Mononuclear cell (primary cell): ENCODE measurements around the gene RYR2. TPM values are rescaled to one million over a fixed set of nuclear protein-coding genes. Genes with fewer than 3 reads are reported as not detected.

Experiments
- H3K27me3 ChIP-seq: 2 replicates; pipeline ENCODE4 v1.6.0; 2011; ENCODE audit warnings: low read length, control low read depth; ENCODE audit not compliant: insufficient read depth
- H3K4me1 ChIP-seq: 2 replicates; pipeline ENCODE4 v1.5.1; 2011; ENCODE audit warnings: mild to moderate bottlenecking, low read length, control low read depth; ENCODE audit not compliant: insufficient read depth
- H3K4me3 ChIP-seq: 2 replicates; pipeline ENCODE4 v1.5.1; 2011; ENCODE audit warnings: mild to moderate bottlenecking, low read length, moderate library complexity
- H3K9me3 ChIP-seq: 2 replicates; pipeline ENCODE4 v1.5.1; 2011; ENCODE audit warnings: low read depth, mild to moderate bottlenecking, control low read depth, low read length
- total RNA-seq: library from RNA; depleted of rRNA; stranded (reverse); fragments of >200 nt; gene quantifications from one replicate; pipeline ENCODE4 v1.2.3, GENCODE V29; 2012

RYR2 gene
- total RNA-seq, 1 donor = 0.21 TPM

DNA sequence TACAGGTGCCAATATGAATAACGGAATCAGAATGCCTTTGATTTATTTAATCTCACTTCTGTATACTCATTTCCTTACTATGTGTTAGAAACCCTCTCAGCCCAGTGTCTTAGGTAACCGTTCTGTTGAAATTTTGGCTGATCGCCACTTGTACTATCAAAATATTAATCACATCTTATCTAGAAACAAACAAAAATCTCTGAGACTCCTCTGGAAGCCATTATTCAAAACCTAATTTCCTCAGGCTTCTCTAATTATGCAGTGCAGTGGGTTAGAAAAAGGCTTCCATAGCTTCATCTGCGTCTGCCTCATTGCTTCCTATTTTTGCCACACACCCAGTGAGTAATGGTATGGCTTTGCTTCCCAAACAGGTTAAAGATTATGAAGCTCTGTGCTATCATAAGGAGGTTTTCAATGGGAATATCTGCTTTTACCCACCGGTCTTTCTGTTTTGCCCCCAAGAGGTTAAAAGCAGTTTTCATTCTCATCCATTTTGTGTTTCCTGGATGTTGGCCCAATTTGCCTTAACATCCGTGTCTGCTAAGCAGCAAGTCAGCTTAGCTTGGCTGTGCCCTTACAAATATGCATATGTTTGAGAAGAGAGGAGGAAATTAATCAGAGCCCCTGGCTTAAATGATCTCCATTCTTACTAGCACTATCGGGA lies 129.6 kb downstream of the RYR2 start:
- Histone ChIP-seq H3K4me3 (no peak overlapping the region), H3K4me1 (no peaks in the 10 kb centered on the region), H3K27me3 (no peaks in the 10 kb centered on the region), H3K9me3 (no peaks in the 10 kb centered on the region)

DNA sequence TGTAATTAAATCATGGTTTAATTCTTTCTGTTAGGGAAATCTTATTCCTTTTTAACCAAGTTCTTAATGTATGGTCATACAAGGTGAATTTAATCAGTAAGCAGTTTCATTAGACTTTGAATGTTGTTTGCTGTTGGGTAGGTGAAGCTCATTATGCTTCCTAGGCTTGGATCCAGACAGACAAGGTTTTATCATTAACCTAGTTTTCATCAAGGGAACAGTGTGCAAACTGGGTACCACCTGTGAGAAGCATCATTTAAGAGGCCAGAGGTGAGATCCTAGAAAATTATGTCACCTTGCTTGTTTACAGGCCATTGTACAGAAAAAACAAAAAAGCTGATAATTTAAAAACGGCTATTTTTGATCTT lies 130.1 kb downstream of the RYR2 start:
- Histone ChIP-seq H3K4me3 (no peak overlapping the region), H3K4me1 (no peaks in the 10 kb centered on the region), H3K27me3 (no peaks in the 10 kb centered on the region), H3K9me3 (no peaks in the 10 kb centered on the region)

DNA sequence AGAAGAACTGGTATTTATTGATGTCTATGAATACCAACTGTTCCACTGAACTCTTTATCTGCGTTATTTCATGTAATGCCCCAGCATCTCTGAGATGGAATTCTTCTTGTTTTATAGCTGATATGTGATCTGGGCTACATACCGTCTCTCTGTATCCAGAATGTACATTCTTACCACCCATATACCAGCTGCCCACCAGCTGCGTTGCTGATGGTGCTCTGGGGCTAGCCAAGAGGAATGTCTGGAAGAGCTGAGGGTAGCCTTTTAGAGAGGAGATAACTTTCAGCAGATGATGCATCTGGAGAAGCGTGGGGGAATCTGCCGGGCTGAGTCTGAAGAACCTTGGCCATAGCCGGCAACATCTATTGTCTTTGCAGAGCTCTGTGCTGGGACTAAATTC lies 137.5 kb downstream of the RYR2 start:
- Histone ChIP-seq H3K9me3 (no peaks in the 10 kb centered on the region), H3K4me1 (no peaks in the 10 kb centered on the region), H3K27me3 (no peaks in the 10 kb centered on the region), H3K4me3 (no peak overlapping the region)

DNA sequence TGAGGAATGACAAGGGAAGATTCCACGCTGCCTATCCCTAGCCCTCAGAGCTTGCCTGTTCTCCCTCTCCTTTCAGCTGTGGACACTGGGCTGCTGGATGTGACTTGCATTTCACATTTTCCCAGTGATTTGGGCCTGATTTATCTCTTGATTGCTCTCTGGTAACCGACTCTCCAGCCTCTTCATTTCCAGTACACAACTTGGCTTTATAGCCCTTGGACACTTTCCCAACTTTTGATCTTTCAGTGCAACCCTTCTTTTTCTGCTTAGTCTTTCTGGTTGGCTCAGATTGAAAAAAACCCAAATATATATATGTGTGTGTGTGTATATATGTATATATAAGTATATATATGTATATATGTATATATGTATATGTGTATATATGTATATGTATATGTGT lies 138.3 kb downstream of the RYR2 start:
- H3K27me3 ChIP-seq = no peaks in the 10 kb centered on the region
- H3K4me1 ChIP-seq = no peaks in the 10 kb centered on the region
- H3K4me3 ChIP-seq = no peak overlapping the region
- H3K9me3 ChIP-seq = no peaks in the 10 kb centered on the region

DNA sequence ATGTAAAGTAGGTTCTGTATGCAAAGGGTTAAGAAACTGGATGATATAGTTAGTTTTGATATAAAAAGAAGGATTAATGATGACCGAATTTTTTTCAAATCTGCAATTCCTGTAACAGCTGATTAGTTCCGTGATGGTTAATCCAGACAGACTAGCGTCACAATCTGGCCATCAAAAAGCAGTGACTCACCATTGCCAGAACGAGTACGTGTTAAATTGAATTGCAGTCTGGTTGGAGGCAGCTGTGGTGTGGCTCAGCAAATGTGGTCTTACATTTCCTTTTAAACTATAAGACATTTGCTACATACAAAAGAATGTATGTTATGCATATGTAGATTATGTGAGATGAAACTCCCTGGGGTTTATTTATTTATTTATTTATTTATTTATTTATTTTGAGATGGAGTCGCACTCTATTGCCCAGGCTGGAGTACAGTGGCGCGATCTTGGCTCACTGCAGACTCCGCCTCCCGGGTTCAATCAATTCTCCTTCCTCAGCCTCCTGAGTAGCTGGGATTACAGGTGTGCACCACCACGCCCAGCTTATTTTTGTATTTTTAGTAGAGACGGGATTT lies 139.8 kb downstream of the RYR2 start:
- no peaks in the 10 kb centered on the region for H3K4me1 ChIP-seq
- no peak overlapping the region for H3K4me3 ChIP-seq
- no peaks in the 10 kb centered on the region for H3K9me3 ChIP-seq
- H3K27me3 ChIP-seq = no peaks in the 10 kb centered on the region

DNA sequence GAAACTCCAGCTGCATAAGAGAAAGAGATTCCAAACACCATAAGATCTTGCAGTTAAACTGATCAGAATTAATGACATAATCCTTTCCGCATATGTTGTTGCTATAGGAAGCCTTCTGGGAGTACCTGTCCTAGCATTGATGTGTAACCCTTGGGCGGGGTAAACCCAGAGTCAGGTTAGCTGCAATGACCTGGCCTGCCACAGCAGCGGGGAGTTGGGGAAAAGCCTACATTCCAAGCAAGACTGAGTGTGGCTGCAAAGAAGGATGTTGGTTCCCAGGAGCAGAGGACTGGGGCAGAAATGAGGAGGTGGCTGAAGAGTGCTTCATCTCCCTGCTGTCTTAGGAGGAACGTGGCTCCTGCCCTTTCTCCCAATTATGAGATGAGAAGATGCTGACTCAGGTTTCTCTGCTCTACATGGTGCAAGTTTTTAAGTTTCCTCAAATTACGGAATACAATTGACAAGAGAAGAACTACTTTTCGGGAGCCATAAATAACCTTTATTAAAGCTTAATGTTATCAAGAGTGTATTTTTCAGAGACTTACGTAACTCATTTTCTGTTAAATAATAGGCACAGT lies 142.1 kb downstream of the RYR2 start:
- Histone ChIP-seq H3K27me3 (no peaks in the 10 kb centered on the region), H3K4me3 (no peak overlapping the region), H3K4me1 (no peaks in the 10 kb centered on the region), H3K9me3 (no peaks in the 10 kb centered on the region)

DNA sequence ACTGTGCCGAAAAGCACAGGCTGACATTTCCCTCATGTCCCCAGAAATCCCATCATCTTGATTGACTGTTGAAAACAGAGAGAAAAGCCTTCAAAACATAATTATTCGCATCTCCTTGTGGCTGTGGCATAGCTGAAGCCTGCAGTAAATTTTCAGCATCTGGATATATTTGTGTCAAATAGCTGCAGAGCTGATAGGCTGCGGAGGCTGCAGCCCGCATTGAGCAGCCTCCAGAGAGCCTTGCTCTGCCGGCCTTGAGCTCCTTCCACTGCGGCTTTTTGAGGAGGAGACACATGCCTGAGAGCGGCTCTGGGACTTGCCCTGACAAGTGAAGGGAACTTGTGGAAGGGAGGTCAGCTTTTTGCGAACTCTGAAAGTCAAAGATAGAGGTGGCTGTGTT lies 144.7 kb downstream of the RYR2 start:
- Histone ChIP-seq H3K4me1 (no peaks in the 10 kb centered on the region), H3K27me3 (no peaks in the 10 kb centered on the region), H3K9me3 (no peaks in the 10 kb centered on the region), H3K4me3 (no peak overlapping the region)

DNA sequence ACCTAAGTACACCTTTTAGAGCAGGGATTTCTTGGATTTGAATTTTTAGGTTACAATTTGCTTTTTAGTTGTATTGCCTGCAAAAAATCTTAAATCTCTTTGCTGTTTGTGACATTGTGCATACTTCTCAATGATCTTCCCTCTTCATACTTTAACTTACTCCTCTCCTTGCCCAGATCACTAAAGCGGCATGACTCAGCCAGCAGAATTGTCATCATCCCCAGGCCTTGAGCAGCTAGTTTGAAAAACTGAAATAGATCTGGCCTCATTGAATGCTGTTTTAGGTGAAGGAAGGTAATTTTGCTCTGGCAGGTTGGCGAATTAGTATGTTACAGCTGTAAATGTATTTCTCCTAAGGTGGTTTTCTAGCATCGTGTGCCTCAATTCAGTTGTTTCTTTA lies 145.9 kb downstream of the RYR2 start:
- Histone ChIP-seq H3K9me3 (no peaks in the 10 kb centered on the region), H3K4me3 (no peak overlapping the region), H3K27me3 (no peaks in the 10 kb centered on the region), H3K4me1 (no peaks in the 10 kb centered on the region)

DNA sequence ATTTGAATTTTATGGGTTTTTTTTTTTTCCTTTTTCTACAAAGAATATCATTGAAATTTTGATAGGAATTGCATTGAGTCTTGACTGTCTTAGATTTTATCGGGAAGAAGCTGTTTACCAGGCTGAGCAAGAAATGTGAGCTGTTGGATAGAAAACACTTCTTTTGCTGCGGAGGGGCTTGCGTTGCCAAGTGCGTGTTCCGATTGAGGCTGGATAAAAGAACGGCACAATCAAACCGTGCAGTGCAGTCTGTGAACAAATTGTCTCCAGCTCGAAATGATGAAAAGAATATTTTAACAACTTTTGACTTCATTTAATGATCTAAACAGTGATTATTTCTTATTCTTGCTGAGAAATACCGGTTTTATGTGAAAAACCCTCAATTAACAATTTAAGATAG lies 149.4 kb downstream of the RYR2 start:
- no peak overlapping the region for H3K4me3 ChIP-seq
- no peaks in the 10 kb centered on the region for H3K9me3 ChIP-seq
- H3K27me3 ChIP-seq = no peaks in the 10 kb centered on the region
- no peaks in the 10 kb centered on the region for H3K4me1 ChIP-seq

DNA sequence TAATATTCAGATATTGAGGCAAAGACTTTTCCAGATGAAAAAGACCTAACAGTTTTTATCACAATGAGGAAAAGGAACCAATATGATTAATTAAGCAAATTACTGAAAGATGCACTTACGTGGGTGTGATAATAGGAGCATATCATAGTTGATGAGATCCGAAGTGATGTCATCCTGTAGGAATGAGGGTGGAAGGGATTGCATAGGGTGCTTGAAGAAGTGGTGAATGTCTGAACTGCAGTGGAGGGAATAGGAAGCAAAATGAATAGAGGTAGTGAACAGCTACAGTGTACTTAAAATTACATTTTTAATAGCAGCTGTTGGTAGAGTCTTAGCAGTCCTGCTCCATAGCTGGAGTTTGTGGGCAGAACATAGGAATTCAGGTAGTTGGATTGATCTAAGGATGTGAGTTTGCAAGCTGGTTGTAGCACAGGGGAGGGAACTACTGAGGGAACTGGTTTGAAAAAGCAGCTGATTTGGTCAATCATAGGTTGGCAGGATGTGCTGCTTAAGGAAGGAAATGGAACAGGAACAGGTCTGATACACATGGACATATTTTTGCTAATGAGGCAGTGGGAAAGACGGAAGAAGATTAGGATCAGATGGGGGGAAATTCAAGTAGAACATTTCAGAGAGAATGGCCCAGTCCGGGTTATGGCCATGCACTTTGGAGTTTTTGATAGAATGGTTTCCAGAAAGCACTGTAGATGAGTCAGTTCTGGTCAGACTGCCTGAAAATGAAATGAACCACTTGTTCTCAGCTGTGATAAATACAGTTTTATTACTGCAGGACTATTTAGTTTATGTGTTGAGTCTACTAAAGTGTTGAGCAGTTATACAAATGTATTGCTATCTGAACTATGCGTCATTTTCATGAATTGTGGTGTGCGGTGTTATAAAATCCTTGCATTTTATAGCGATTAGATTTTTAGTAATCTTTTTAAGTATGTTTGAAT lies 155.8 kb downstream of the RYR2 start:
- no peak overlapping the region for H3K4me3 ChIP-seq
- no peaks in the 10 kb centered on the region for H3K27me3 ChIP-seq
- no peaks in the 10 kb centered on the region for H3K9me3 ChIP-seq
- no peaks in the 10 kb centered on the region for H3K4me1 ChIP-seq

DNA sequence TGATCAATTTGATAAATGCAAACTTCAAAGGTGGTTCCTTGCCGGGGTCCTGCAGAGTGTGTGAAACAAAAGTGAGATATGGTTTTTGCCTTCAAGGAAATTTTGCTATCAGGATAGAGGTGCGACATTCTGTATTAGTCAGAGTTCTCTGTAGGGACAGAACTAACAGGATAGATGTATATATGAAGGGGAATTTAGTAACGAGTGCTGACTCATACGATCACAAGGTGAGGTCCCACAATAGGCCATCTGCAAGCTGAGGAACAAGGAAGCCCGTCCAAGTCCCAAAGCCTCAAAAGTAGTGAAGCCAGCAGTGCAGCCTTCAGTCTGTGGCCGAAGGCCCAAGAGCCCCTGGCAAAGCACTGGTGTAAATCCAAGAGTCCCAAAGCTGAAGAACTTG lies 157.0 kb downstream of the RYR2 start:
- no peaks in the 10 kb centered on the region for H3K9me3 ChIP-seq
- no peaks in the 10 kb centered on the region for H3K4me1 ChIP-seq
- H3K4me3 ChIP-seq = no peak overlapping the region
- no peaks in the 10 kb centered on the region for H3K27me3 ChIP-seq

DNA sequence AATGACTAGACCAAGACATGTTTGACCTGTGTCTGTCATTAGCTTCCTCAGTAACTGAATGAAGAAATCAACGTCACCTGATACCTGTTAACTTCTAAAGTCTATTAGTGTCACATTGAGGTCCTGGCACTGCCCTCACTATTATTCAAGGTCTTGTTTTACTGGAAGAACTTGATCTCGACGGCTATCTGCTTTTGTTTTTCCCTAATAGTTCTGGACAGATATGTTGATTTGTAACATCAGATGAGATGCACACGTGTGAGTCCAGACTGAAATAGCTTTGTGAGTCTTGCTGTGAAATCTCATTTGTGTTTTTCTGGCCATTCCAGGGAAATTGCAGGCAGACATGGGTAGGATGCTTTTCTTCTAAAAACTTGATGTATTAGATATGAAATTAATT lies 159.2 kb downstream of the RYR2 start:
- Histone ChIP-seq H3K4me1 (no peaks in the 10 kb centered on the region), H3K4me3 (no peak overlapping the region), H3K9me3 (no peaks in the 10 kb centered on the region), H3K27me3 (no peaks in the 10 kb centered on the region)

DNA sequence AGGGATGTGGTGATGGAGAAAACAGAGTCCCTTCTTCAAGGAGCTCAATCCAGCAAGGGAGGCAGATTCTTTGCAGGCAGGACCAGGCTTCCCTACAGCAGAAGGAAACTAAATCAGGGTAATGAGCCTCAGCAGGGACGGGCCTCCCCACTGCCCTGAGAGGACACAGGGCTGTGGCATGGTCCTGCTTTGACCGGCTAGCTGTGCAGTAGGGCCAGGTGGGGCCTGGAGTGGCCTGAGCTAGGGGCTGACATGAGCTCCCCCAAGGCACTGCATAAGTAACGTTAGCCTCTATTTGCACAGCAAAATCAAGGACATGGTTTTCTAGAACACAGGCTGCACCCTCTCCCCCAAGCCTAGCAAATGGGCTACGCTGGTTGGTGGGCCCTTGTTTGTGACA lies 162.9 kb downstream of the RYR2 start:
- H3K9me3 ChIP-seq = no peaks in the 10 kb centered on the region

DNA sequence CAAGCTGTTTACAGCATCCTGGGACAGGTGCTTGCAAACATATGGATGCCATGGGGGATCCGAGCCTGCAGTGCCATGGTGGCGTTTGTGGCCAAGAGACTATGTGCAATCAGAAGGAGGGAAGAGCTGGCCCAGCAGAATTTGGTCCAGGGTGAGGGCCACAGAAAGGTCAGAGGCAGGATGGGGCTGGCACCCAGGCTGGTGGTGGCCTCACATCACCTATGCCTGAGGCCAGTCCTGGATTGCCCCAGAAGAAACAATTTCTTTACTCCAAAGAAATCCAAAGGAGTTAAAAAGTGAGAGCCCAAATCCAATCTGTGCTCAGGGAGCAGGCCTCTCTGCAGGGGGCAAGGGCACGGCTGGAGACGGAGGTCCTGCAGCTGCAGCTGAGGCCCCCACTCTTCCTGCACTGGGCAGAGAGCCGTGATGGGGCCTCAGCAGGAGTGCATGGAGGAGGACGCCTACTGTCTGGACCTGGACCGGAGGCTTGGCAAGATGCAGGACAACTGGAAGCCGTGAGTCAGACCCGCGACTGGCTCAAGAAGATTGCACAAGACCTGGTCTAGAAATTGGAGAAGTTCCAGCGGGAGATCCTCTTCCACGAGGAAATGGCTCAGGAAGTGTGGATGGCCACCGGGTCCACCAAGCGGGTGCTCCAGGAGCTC lies 163.5 kb downstream of the RYR2 start:
- no peaks in the 10 kb centered on the region for H3K4me1 ChIP-seq

More for the DNA sequence above, 162.9 kb downstream of the RYR2 start:
- H3K4me3 ChIP-seq = no peak overlapping the region
- H3K27me3 ChIP-seq = no peaks in the 10 kb centered on the region
- no peaks in the 10 kb centered on the region for H3K4me1 ChIP-seq

DNA sequence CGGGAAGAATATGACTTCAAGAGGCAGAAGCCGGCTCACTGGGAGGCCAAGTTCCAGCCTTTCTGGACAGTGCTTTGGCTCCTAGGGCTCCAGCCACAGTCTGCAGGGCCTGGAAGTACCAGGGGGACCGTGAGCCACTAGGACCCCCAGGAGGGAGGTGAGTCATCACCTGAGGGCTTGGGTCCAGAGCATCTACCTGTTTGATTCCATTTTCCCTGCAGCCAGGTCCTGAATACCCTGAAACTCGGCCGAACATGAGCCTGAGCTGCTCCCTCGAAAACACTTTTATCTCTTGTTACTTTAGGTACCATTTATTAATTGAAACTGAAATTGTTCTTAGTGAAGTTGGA lies 164.1 kb downstream of the RYR2 start:
- H3K9me3 ChIP-seq = no peaks in the 10 kb centered on the region
- no peak overlapping the region for H3K4me3 ChIP-seq
- no peaks in the 10 kb centered on the region for H3K27me3 ChIP-seq
- no peaks in the 10 kb centered on the region for H3K4me1 ChIP-seq

More for the DNA sequence above, 163.5 kb downstream of the RYR2 start:
- Histone ChIP-seq H3K27me3 (no peaks in the 10 kb centered on the region), H3K9me3 (no peaks in the 10 kb centered on the region), H3K4me3 (no peak overlapping the region)
